HG02870 (cell line): Measurements from ENCODE around the gene NKG7.

ENCODE experiments used
- ATAC-seq: cut with Tn5 transposase; IDR thresholded peaks from one replicate; pipeline ENCODE4 v1.9.1; 2021; ENCODE audit warnings: mild to moderate bottlenecking, moderate library complexity; ENCODE audit not compliant: unreplicated experiment

The NKG7 gene

GRCh38 chr19:51338563-51339312 lies 33.7 kb downstream of the NKG7 start:
- peak; percentile 43 for ATAC-seq

- ATAC-seq = no peak
These were observed 34.4 kb downstream of the NKG7 start for GRCh38 chr19:51337861-51338562.

- no peak for ATAC-seq
These were observed 35.2 kb downstream of the NKG7 start for GRCh38 chr19:51337141-51337860.

GRCh38 chr19:51333836-51334460 lies 38.5 kb downstream of the NKG7 start:
- ATAC-seq = no peak

DNA sequence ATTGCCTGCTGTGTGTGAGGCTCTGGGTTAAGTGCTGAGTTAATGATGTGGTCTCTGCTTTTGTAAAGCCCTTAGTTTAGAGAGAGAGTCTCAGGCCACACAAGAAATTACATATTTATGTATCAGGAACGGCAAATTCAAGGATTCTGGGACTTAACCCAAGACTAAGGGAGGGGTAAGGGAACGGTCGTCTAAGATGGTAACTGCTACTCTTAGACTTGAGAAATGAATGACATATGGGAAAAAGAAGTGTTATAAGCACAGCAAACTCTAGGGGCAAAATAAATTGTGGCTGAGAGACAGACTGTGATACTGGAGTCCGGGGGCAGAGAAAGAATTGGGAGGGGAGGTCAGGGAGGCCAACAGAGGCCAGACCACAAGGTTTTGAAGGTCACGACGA lies 40.7 kb downstream of the NKG7 start:
- ATAC-seq = no peak

- no peak for ATAC-seq
These were observed 41.3 kb downstream of the NKG7 start for GRCh38 chr19:51331193-51331592.

DNA sequence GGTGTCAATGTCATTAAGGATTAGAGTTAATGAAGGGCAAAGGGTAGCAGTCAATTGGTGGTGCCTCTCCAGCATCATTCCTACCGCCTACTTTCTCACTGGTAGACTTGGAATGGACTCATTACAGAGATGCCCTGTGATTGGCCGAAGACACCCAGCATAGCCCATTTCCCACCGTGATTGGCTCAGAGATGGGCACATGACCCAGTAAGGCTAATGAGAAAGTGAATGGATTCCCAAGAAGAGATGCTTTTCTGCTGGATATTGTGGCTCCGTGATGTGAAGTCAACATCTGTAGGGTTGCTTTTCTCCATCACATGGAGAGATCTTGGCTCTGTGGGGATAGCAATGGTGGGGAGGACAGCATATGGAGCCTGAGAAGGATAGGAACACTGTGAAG lies 42.1 kb downstream of the NKG7 start:
- ATAC-seq = no peak

- no peak for ATAC-seq
These were observed 43.0 kb downstream of the NKG7 start for GRCh38 chr19:51329411-51329810.

- no peak for ATAC-seq
These were observed 45.1 kb downstream of the NKG7 start for GRCh38 chr19:51327066-51328001.

DNA sequence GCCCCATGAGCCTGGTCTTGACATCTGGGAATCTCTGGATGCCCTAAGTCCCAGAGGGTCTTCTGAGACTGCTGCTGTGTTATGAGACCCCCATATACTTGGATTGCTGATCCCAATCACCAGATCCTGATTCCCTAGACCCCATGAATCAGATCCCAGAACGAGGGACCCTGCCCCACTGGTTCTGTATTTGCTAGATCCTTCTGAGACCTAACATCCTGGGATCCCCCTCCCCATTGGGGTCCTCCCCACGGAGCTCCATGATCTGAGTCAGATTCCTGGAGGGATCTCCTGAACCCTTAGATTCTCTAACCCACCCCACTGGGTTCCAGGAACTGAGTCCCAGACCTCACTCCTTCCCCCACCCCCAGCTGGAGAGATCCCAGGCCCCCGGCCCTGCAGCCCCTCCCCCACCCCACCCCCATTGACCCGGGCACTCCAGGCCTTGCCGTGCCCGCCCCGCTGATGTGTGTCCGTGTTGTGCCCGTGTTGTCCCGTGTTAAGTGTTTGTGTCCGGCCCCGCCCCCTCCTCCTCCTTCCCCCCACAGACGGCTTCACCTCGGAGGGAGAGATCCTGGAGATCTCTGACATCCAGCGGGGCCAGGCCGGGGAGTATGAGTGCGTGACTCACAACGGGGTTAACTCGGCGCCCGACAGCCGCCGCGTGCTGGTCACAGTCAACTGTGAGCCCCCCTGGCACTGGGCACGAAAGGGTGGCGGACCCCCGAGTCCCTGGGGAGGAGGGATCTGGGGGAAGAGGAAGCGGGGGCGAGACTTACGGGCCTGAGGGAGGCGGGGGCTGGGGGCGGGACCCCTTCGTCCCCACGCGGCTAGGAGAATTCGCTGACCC lies 46.0 kb downstream of the NKG7 start:
- ATAC-seq = no peak

DNA sequence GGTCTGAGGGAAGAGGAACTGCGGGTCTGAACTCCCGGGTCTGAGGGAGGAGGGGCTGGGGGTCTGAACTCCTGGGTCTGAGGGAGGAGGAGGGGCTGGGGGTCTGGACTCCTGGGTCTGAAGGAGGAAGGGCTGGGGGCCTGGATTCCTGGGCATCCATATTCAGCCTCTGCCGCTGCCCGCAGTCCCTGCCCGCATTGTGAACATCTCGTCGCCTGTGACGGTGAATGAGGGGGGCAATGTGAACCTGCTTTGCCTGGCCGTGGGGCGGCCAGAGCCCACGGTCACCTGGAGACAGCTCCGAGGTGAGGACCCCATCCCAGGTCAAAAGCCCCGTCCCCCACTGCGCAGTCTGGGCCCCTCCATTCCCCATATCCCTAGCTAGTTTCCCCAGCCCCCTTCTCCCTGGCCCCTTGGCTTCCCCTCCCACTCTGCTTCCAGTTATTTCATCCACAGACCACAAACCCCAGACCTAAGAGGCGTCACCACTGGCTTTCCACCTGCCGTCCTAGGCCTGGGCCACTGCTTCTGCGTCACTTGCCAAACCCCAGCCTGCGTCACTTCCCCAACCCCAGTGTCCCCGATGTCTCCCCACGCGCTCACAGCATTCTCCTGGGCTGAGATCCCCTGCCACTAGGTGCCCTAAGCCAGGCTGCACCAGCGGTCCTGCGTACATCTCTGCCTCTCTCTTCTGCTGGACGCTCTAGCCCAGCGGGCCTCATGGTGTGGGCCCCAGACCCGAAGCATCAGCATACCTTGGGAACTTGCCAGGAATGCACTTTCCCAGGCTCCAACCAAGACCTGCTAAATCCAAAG lies 47.1 kb downstream of the NKG7 start:
- no peak for ATAC-seq

DNA sequence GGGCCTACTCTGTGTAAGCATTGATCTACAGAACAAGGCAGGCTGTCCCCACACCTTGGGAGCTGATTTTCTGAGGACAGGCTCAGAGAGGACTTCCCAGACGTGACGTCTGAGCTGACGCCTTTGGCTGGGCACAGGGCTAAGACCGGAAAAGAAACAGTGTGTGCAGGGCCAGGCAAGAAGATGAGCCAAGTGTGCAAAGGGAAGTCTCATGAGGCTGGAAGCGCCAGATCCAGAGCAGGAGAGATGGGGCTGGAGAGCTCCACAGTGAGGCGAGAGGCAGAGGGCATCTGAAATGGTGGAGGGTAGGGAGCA lies 48.3 kb downstream of the NKG7 start:
- no peak for ATAC-seq

DNA sequence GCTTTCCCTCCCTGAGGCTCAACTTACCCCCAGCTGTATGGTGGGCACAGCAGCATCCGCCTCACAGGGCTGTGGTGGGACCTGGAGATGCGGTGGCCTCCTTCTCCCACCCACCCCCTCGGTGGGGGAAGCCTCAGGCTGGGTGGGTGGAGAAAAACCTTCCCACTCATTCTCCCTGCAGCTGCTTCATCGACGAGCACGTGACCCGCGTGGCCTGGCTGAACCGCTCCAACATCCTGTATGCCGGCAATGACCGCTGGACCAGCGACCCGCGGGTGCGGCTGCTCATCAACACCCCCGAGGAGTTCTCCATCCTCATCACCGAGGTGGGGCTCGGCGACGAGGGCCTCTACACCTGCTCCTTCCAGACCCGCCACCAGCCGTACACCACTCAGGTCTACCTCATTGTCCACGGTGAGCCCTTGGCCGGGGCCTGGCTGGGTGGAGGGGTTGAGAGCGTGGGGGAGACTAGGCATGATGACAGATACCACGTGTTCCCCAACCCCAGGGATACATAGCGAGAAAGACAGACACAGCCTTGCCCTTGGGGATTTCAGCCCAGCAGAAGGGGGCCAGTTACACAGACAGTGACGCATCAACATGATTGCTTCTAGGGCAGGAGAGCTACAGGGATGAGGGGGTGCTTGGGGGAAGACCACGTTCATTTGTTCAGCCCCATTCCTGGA lies 48.8 kb downstream of the NKG7 start:
- no peak for ATAC-seq

DNA sequence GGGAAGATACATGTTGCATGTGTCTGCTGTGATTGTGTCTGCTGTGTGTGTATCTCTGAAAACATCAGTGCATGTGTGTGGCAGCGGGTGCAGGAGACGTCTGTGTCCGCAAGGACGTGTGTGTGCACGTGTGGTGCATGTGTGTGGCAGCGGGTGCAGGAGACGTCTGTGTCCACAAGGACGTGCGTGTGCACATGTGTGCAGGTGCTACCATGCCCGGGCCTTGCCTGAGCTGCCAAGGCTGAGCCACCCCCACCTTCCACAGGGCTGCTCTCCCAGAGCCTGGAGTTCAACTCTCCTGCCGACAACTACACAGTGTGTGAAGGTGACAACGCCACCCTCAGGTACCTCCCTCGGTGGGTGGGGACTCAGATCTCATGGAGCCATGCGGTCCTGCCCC lies 50.7 kb downstream of the NKG7 start:
- ATAC-seq = no peak
